A549 (cell line): ENCODE measurements around the gene FAM174B. TPM values are rescaled to one million over a fixed set of nuclear protein-coding genes. Genes with fewer than 3 reads are reported as not detected.

Source experiments
- ATAC-seq, 2 experiments: fragments of 200-7000 bp in 1 of 2; fragments of >200 bp in 1 of 2; cut with Nextera tagmentation in 1 of 2; cut with Tn5 transposase in 1 of 2; 3 replicates each; pipeline versions ENCODE4 v1.8.0 to v1.9.1; 2018 to 2020; ENCODE audit warnings: mild to moderate bottlenecking in 1 of 2, moderate library complexity in 1 of 2
- CTCF ChIA-PET: fragments of 300-600 bp; sonication (Branson Sonifier 250); formaldehyde crosslinking; extraction: SDS; loops from one replicate; lab custom pipeline; 2021; ENCODE audit warnings: antibody characterized with exemption, inconsistent platforms; lab: Yijun Ruan, JAX
- POLR2A ChIA-PET: fragments of 350-600 bp; formaldehyde crosslinking; extraction: SDS; loops from one replicate; lab custom pipeline; 2021; ENCODE audit warnings: antibody characterized with exemption, inconsistent platforms; lab: Yijun Ruan, JAX
- DNase-seq, 2 experiments: peaks; one replicate each; pipeline versions ENCODE4 v3.0.0 to v3.0.0-alpha.2; 2011 to 2016; ENCODE audit warnings: low read depth in 1 of 2, low spot score in 1 of 2
- FAIRE-seq: peaks from 2 replicates; lab custom pipeline; 2011; peaks lifted over from hg19 to GRCh38; lab: Jason Lieb, UNC
- H3K27ac ChIP-seq, 2 experiments: fragments of >200 bp; sonication (Bioruptor Twin); formaldehyde crosslinking; 3 replicates each; pipeline ENCODE4 v1.5.1; 2016 to 2017
- H3K4me1 ChIP-seq: fragments of >200 bp; sonication (Bioruptor Twin); formaldehyde crosslinking; 3 replicates; pipeline ENCODE4 v1.6.1; 2016
- H3K4me2 ChIP-seq: fragments of >200 bp; sonication (Bioruptor Twin); formaldehyde crosslinking; 3 replicates; pipeline ENCODE4 v1.6.1; 2016
- H3K4me3 ChIP-seq: fragments of >200 bp; sonication (Bioruptor Twin); formaldehyde crosslinking; 3 replicates; pipeline ENCODE4 v1.5.1; 2016
- H3K9me3 ChIP-seq: fragments of >200 bp; sonication (Bioruptor Twin); formaldehyde crosslinking; 3 replicates; pipeline ENCODE4 v1.6.1; 2016
- ATOH8 ChIP-seq: fragments of 250-450 bp; sonication (Bioruptor Pico); IDR thresholded peaks from 2 replicates; pipeline ENCODE4 v1.5.0; 2020; ENCODE audit warnings: low read depth, mild to moderate bottlenecking, moderate library complexity
- BCL3 ChIP-seq: fragments of >200 bp; sonication (Bioruptor Twin); formaldehyde crosslinking; IDR thresholded peaks from 3 replicates; pipeline ENCODE4 v1.6.1; 2016
- CEBPB ChIP-seq, 2 experiments: fragments of >200 bp in 1 of 2; sonication (Bioruptor Twin) in 1 of 2; formaldehyde crosslinking in 1 of 2; IDR thresholded peaks; 2 replicates each; pipeline ENCODE4 v1.6.1; 2012 to 2016
- CTCF ChIP-seq: fragments of >200 bp; sonication (Bioruptor Twin); formaldehyde crosslinking; IDR thresholded peaks from 3 replicates; pipeline ENCODE4 v1.5.1; 2016
- E2F6 ChIP-seq: IDR thresholded peaks from 2 replicates; pipeline ENCODE4 v1.6.1; 2012; ENCODE audit warnings: low read depth, borderline replicate concordance
- EHMT2 ChIP-seq: fragments of 200-600 bp; sonication (generic); IDR thresholded peaks from 2 replicates; pipeline ENCODE4 v1.6.1; 2016; ENCODE audit warnings: antibody characterized with exemption, low read depth, mild to moderate bottlenecking, moderate library complexity
- EP300 ChIP-seq, 2 experiments: fragments of >200 bp; sonication (Bioruptor Twin); formaldehyde crosslinking; IDR thresholded peaks; 2 replicates in 1 of 2; 3 replicates in 1 of 2; pipeline ENCODE4 v1.6.1; 2016 to 2017
- FOSB ChIP-seq: fragments of 250-450 bp; sonication (Bioruptor Pico); IDR thresholded peaks from 2 replicates; pipeline ENCODE4 v1.5.0; 2020; ENCODE audit warnings: mild to moderate bottlenecking, moderate library complexity
- GATA3 ChIP-seq: IDR thresholded peaks from 2 replicates; pipeline ENCODE4 v1.6.1; 2012; ENCODE audit warnings: borderline replicate concordance
- HDAC2 ChIP-seq: fragments of 200-600 bp; sonication (generic); IDR thresholded peaks from 2 replicates; pipeline ENCODE4 v1.6.1; 2016
- HES2 ChIP-seq: fragments of >200 bp; sonication (Bioruptor Twin); formaldehyde crosslinking; IDR thresholded peaks from 2 replicates; pipeline ENCODE4 v1.6.1; 2016
- JUNB ChIP-seq: fragments of >200 bp; sonication (Bioruptor Twin); formaldehyde crosslinking; IDR thresholded peaks from 2 replicates; pipeline ENCODE4 v1.6.1; 2016
- KDM1A ChIP-seq: fragments of 200-600 bp; sonication (generic); IDR thresholded peaks from 2 replicates; pipeline ENCODE4 v1.6.1; 2016; ENCODE audit warnings: low read depth, mild to moderate bottlenecking
- MAFK ChIP-seq: fragments of 450-650 bp; IDR thresholded peaks from 2 replicates; pipeline ENCODE4 v1.6.1; 2014; ENCODE audit not compliant: partially characterized antibody
- MAZ ChIP-seq: fragments of 150-350 bp; IDR thresholded peaks from 2 replicates; pipeline ENCODE4 v1.6.1; 2014; ENCODE audit warnings: antibody characterized with exemption, low read depth, low read length, borderline replicate concordance
- PBX3 ChIP-seq: IDR thresholded peaks from 2 replicates; pipeline ENCODE4 v1.6.1; 2012
- POLR2AphosphoS2 ChIP-seq: conservative IDR thresholded peaks from 2 replicates; pipeline ENCODE4 v1.6.1; 2012; ENCODE audit warnings: low read length, improper control_type of control experiment, inconsistent platforms
- RNF2 ChIP-seq: fragments of 200-600 bp; sonication (generic); IDR thresholded peaks from 2 replicates; pipeline ENCODE4 v1.6.1; 2016; ENCODE audit warnings: low read depth, mild to moderate bottlenecking, antibody characterized with exemption, moderate library complexity, borderline replicate concordance
- TP53 ChIP-seq: fragments of 250-450 bp; sonication (Bioruptor Pico); IDR thresholded peaks from 2 replicates; pipeline ENCODE4 v1.5.0; 2021; ENCODE audit warnings: mild to moderate bottlenecking, moderate library complexity
- ZNF302 ChIP-seq: fragments of 250-450 bp; sonication (Bioruptor Pico); IDR thresholded peaks from 2 replicates; pipeline ENCODE4 v1.9.0; 2021; ENCODE audit warnings: inconsistent platforms, mild to moderate bottlenecking, moderate library complexity
- WGBS: methylation state at CpG from one replicate; pipeline ENCODE4 v1.1.6; 2017; ENCODE audit errors: missing lambda C conversion rate; 5-methylcytosine and 5-hydroxymethylcytosine counted together
- polyA plus RNA-seq, 4 experiments: library from polyadenylated mRNA; depleted of rRNA in 3 of 4; stranded (reverse); fragments of >200 nt; fragmentation: RNase III in 1 of 4; extraction: RNeasy Plus Mini Kit Qiagen cat#74134 plus additional on column Dnase treatment in 1 of 4; gene quantifications; 2 replicates in 3 of 4; 3 replicates in 1 of 4; pipeline ENCODE4 v1.2.3, GENCODE V29; 2011 to 2017

FAM174B gene
- polyA plus RNA-seq, 2 of the 4 experiments (the other 2 are of a cell fraction), result 4.6 to 13.9 TPM

- H3K4me2 ChIP-seq, result 0 out of 3 replicates have a peak overlapping the region, but pooled peaks have one; percentile 20
- ChIA-PET POLR2A (no interaction called here), CTCF (interaction anchor here (0.6 to 2.8 kb wide), 2 partner anchors 117 to 607 kb away, joined by 3 to 9 read pairs; no protein-coding TSS in a partner anchor)
- H3K4me1 ChIP-seq, result peaks cover 7% of the 10 kb centered on the region; the same call in 2 of the 3 replicates
- no peak overlapping the region for H3K27ac ChIP-seq
- no peak overlapping the region for H3K4me3 ChIP-seq
- FAIRE-seq (no peak), DNase-seq (no peak), ATAC-seq (no peak)
- WGBS, result 38% methylated on average over 9 of the region's 9 CpGs
- no peak for TF ChIP-seq GATA3
- H3K9me3 ChIP-seq, result peaks cover 17% of the 10 kb centered on the region
Observed at GRCh38 chr15:92638291-92638708, 17.3 kb downstream of the FAM174B start.

GRCh38 chr15:92637626-92638025 is 17.9 kb downstream of the FAM174B start:
- ChIA-PET CTCF (interaction anchor here (0.6 to 2.8 kb wide), 3 partner anchors 77 to 608 kb away, joined by 3 to 9 read pairs (median 3); no protein-coding TSS in a partner anchor), POLR2A (no interaction called here)
- ATAC-seq, result no peak
- no peak for DNase-seq
- TF ChIP-seq EHMT2, result no peak
- TF ChIP-seq FOSB (CRISPR knock-in tag), result no peak
- TF ChIP-seq BCL3, result no peak
- no peak for TF ChIP-seq MAFK
- WGBS, result 81% methylated on average over 7 of the region's 7 CpGs
- Histone ChIP-seq H3K4me1 (peaks cover 7% of the 10 kb centered on the region; the same call in 2 of the 3 replicates), H3K27ac (no peak overlapping the region), H3K4me3 (no peak overlapping the region), H3K9me3 (peaks cover 17% of the 10 kb centered on the region), H3K4me2 (no peak overlapping the region)
- FAIRE-seq, result no peak

GRCh38 chr15:92636908-92637481 is 18.6 kb downstream of the FAM174B start:
- ATAC-seq (peak in 1 of 2 experiments; percentile 70; a peak in 3 of 6 replicates), FAIRE-seq (no peak), DNase-seq (no peak)
- WGBS, result 84% methylated on average over 6 of the region's 6 CpGs
- ChIA-PET POLR2A (no interaction called here), CTCF (interaction anchor here (1.2 to 2.8 kb wide), 2 partner anchors 78 to 116 kb away, joined by 3 to 9 read pairs; no protein-coding TSS in a partner anchor)
- H3K4me3 ChIP-seq, result no peak overlapping the region
- no peak overlapping the region for H3K27ac ChIP-seq
- TF ChIP-seq HES2, result no peak
- TF ChIP-seq KDM1A, result no peak
- no peak for TF ChIP-seq EP300 (IDR thresholded peaks at IDR 0.05)
- no peak for TF ChIP-seq E2F6
- no peak for TF ChIP-seq HDAC2
- no peak for TF ChIP-seq CEBPB (IDR thresholded peaks at IDR 0.05)
- TF ChIP-seq ZNF302 (CRISPR knock-in tag), result no peak
- peaks cover 7% of the 10 kb centered on the region; the same call in 2 of the 3 replicates for H3K4me1 ChIP-seq
- no peak overlapping the region for H3K4me2 ChIP-seq
- H3K9me3 ChIP-seq, result peaks cover 13% of the 10 kb centered on the region

- DNase-seq, result no peak
- H3K9me3 ChIP-seq, result peaks cover 13% of the 10 kb centered on the region; the same call in 2 of the 3 replicates
- CTCF ChIA-PET, result interaction anchor here (1.2 to 2.8 kb wide), 2 partner anchors 78 to 116 kb away, joined by 3 to 9 read pairs; no protein-coding TSS in a partner anchor
- WGBS, result 90% methylated on average over 12 of the region's 12 CpGs
- peaks cover 7% of the 10 kb centered on the region; the same call in 2 of the 3 replicates for H3K4me1 ChIP-seq
- no peak for ATAC-seq
- no peak for FAIRE-seq
- H3K4me2 ChIP-seq, result no peak overlapping the region
- H3K4me3 ChIP-seq, result no peak overlapping the region
- POLR2A ChIA-PET, result no interaction called here
- no peak overlapping the region for H3K27ac ChIP-seq
- no peak for TF ChIP-seq CTCF
- TF ChIP-seq PBX3, result no peak
- TF ChIP-seq MAZ, result no peak
- TF ChIP-seq RNF2, result no peak
- TF ChIP-seq KDM1A, result no peak
- TF ChIP-seq ATOH8 (CRISPR knock-in tag), result no peak
- TF ChIP-seq JUNB, result no peak
- TF ChIP-seq POLR2AphosphoS2, result no peak
- TF ChIP-seq TP53 (CRISPR knock-in tag), result no peak
- no peak for TF ChIP-seq HES2
Observed at GRCh38 chr15:92636401-92636907, 19.1 kb downstream of the FAM174B start.
